Measurements from ENCODE around the gene EFNA1.
A peak's percentile ranks its signal among the peaks of the same experiment; 100 is the strongest.

EFNA1 gene

GRCh38 chr1:155172732-155173477 lies 45.2 kb downstream of the EFNA1 start, which contains the start of gene KRTCAP2:
Gene KRTCAP2 (minus strand): TSS chr1:155173304. CDS start chr1:155173224, 80 bp downstream.
- DNase-seq (ENCODE audit: low read depth) = peak; percentile 95
- TF ChIP-seq MYC (IDR thresholded peaks at IDR 0.05; ENCODE audit: low read depth, low read length) = peak; percentile 71; the same call in 1 of the 2 replicates
- peak; percentile 77 for TF ChIP-seq MAX (IDR thresholded peaks at IDR 0.05; ENCODE audit: low read depth, low read length)
- peak; percentile 71 for TF ChIP-seq CTCF (IDR thresholded peaks at IDR 0.05; ENCODE audit: low read depth, low read length)
- peak; percentile 87 for TF ChIP-seq POLR2A (IDR thresholded peaks at IDR 0.05; ENCODE audit: extremely low read depth, insufficient read length)
- H3K4me3 ChIP-seq (ENCODE audit: low read depth, low read length) = peak within 1 kb of the TSS; percentile 87

GRCh38 chr1:155173478-155174323 lies 46.0 kb downstream of the EFNA1 start, which contains the start of gene TRIM46:
Gene TRIM46 (plus strand): TSS chr1:155173849. CDS start chr1:155173967, 118 bp downstream.
- H3K4me3 ChIP-seq (ENCODE audit: low read depth, low read length) = peak within 1 kb of the TSS; percentile 87
- TF ChIP-seq MYC (IDR thresholded peaks at IDR 0.05; ENCODE audit: low read depth, low read length) (no peak), MAX (IDR thresholded peaks at IDR 0.05; ENCODE audit: low read depth, low read length) (no peak)
- DNase-seq (ENCODE audit: low read depth) = no peak

- no peak for TF ChIP-seq MAX (IDR thresholded peaks at IDR 0.05; ENCODE audit: low read depth, low read length)
- TF ChIP-seq POLR2A (IDR thresholded peaks at IDR 0.05; ENCODE audit: extremely low read depth, insufficient read length) = no peak
- TF ChIP-seq MYC (IDR thresholded peaks at IDR 0.05; ENCODE audit: low read depth, low read length) = no peak
- TF ChIP-seq CTCF (IDR thresholded peaks at IDR 0.05; ENCODE audit: low read depth, low read length) = no peak
- DNase-seq (ENCODE audit: low read depth) = no peak
- no peak overlapping the region for H3K4me3 ChIP-seq (ENCODE audit: low read depth, low read length)
Observed at GRCh38 chr1:155174324-155175280, 46.9 kb downstream of the EFNA1 start.

- DNase-seq (ENCODE audit: low read depth) = no peak
- no peak for TF ChIP-seq POLR2A (IDR thresholded peaks at IDR 0.05; ENCODE audit: extremely low read depth, insufficient read length)
- TF ChIP-seq MYC (IDR thresholded peaks at IDR 0.05; ENCODE audit: low read depth, low read length) = no peak
- TF ChIP-seq CTCF (IDR thresholded peaks at IDR 0.05; ENCODE audit: low read depth, low read length) = no peak
- TF ChIP-seq MAX (IDR thresholded peaks at IDR 0.05; ENCODE audit: low read depth, low read length) = no peak
- H3K4me3 ChIP-seq (ENCODE audit: low read depth, low read length) = no peak overlapping the region
Observed at GRCh38 chr1:155175281-155175926, 47.7 kb downstream of the EFNA1 start.

- no peak overlapping the region for H3K4me3 ChIP-seq (ENCODE audit: low read depth, low read length)
- peak; percentile 55 for DNase-seq (ENCODE audit: low read depth)
Observed at GRCh38 chr1:155175927-155176371, 48.3 kb downstream of the EFNA1 start.

More at GRCh38 chr1:155175927-155176371, 48.3 kb downstream of the EFNA1 start:
- TF ChIP-seq CTCF (IDR thresholded peaks at IDR 0.05; ENCODE audit: low read depth, low read length) (peak; percentile 34), MYC (IDR thresholded peaks at IDR 0.05; ENCODE audit: low read depth, low read length) (no peak)
